Suprapubic skin (tissue), 3 donors: ENCODE results near the gene FIBP.

ENCODE experiments used
- CTCF ChIP-seq, 2 donors: fragments of 200-600 bp in 1 of 2; fragments of 450-650 bp in 1 of 2; sonication (generic) in 1 of 2; IDR thresholded peaks; one replicate each; pipeline ENCODE4 v1.5.1; 2016 to 2019; ENCODE audit warnings: antibody characterized with exemption in 2 of 2, mild to moderate bottlenecking in 1 of 2, moderate library complexity in 1 of 2
- POLR2AphosphoS5 ChIP-seq, 3 donors: sonication (generic); formaldehyde crosslinking; IDR thresholded peaks; one replicate each; pipeline ENCODE4 v1.6.1; 2017; ENCODE audit warnings: antibody characterized with exemption in 3 of 3

GRCh38 chr11:65843811-65844210 is 44.5 kb downstream of the FIBP start:
- TF ChIP-seq CTCF (IDR thresholded peaks at IDR 0.05) (no peak), POLR2AphosphoS5 (IDR thresholded peaks at IDR 0.05) (no peak)
